Measurements from ENCODE around the gene LARP4B.
A peak's percentile ranks its signal among the peaks of the same experiment; 100 is the strongest.

Gene LARP4B

GRCh38 chr10:822197-822596 is 109.3 kb downstream of the LARP4B start:
- DNase-seq = no peak

- no peak for DNase-seq
These were observed 110.2 kb downstream of the LARP4B start for GRCh38 chr10:821322-821721.

GRCh38 chr10:819816-820215 is 111.7 kb downstream of the LARP4B start:
- no peak for DNase-seq

- DNase-seq = no peak
These were observed 112.2 kb downstream of the LARP4B start for GRCh38 chr10:819326-819725.

GRCh38 chr10:818526-819220 is 112.8 kb downstream of the LARP4B start:
- DNase-seq = no peak

- DNase-seq = no peak
These were observed 113.5 kb downstream of the LARP4B start for GRCh38 chr10:818010-818409.

- no peak for DNase-seq
These were observed 114.1 kb downstream of the LARP4B start for GRCh38 chr10:817371-817770.

GRCh38 chr10:816958-817357 is 114.5 kb downstream of the LARP4B start:
- DNase-seq = no peak

- no peak for DNase-seq
These were observed 115.4 kb downstream of the LARP4B start for GRCh38 chr10:816091-816477.

GRCh38 chr10:815338-816090 is 116.0 kb downstream of the LARP4B start:
- peak; percentile 49 for DNase-seq

- DNase-seq = no peak
These were observed 116.8 kb downstream of the LARP4B start for GRCh38 chr10:814536-815302.

GRCh38 chr10:813286-813685 is 118.2 kb downstream of the LARP4B start:
- no peak for DNase-seq

GRCh38 chr10:812787-813186 is 118.7 kb downstream of the LARP4B start:
- no peak for DNase-seq

GRCh38 chr10:811379-812175 is 119.9 kb downstream of the LARP4B start:
- DNase-seq = no peak

GRCh38 chr10:810351-810846 is 121.1 kb downstream of the LARP4B start:
- DNase-seq = no peak

GRCh38 chr10:809671-810350 is 121.7 kb downstream of the LARP4B start:
- DNase-seq = no peak

GRCh38 chr10:807958-808353 is 123.5 kb downstream of the LARP4B start:
- DNase-seq = no peak

GRCh38 chr10:807163-807957 is 124.1 kb downstream of the LARP4B start:
- DNase-seq = no peak

GRCh38 chr10:806451-807162 is 124.9 kb downstream of the LARP4B start:
- no peak for DNase-seq

GRCh38 chr10:805620-806305 is 125.7 kb downstream of the LARP4B start:
- no peak for DNase-seq
